Measurements from ENCODE around the gene ARHGAP8. TPM values are rescaled to one million over a fixed set of nuclear protein-coding genes. Genes with fewer than 3 reads are reported as not detected.
A peak's percentile ranks its signal among the peaks of the same experiment; 100 is the strongest.

ARHGAP8 gene
- total RNA-seq, 4 donors from 2014 or later = 1.7 to 5.7 (median 3.0) TPM

DNA sequence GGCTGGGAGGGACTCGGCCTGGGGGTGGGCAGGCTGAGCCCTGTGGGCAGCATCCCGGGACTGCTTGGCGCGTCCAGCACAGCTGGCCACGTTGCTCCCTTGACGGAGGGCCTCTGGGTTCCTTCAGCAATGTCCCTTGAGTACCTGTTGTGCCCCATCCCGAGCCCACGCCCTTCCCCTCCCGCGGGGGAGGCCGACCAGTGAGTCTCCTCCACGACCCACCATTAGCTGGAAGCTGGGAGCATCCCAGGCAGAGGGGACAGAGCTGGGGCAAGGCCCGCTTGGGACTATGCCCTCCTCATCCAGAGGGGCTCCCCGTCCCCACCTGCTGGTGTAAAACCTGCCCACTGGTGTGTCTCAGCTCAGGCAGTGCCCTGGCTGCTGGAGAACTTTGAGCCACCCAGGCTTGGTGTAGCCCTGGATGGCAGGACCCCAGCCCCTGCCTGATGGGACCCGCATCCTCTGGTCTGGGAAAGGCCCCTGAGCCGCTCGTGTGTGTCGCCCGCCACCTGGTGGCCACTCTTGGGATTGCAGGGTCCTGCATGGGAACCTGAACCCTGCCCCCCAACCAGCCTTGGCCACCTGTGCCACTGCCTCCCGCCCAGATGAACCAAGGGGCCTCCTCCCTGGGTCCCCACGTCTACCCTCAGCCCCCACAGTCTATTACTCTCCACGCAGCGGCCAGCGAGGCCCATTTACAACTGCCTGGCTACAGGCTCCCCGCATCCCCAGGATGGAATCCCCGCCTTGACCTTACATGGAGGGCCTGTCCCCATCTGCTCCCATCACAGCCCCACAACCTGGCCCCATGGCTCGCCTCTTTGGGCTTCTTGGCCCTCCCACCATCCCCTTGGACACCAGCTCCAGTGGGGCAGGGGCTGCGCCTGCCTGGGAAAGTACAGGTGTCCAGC, 16.6 kb upstream of the ARHGAP8 start:
- Histone ChIP-seq H3K4me3 (no peak overlapping the region), H3K27me3 (no peaks in the 10 kb centered on the region), H3K4me1 (no peaks in the 10 kb centered on the region), H3K36me3 (no peaks in the 10 kb centered on the region), H3K9me3 (no peaks in the 10 kb centered on the region), H3K27ac (no peak overlapping the region)
- 33 to 51% methylated on average over 18 to 24 of the region's 28 CpGs for WGBS, 2 donors
- peak; percentile 70 to 90 for DNase-seq (ENCODE audit: low spot score in 2 of 2)
- peak in 1 of 2 donors; percentile 7 for TF ChIP-seq EP300 (IDR thresholded peaks at IDR 0.05)
- no peak for TF ChIP-seq POLR2A (IDR thresholded peaks at IDR 0.05)
- peak; percentile 96 to 100 (median 97) for TF ChIP-seq CTCF (IDR thresholded peaks at IDR 0.05)

DNA sequence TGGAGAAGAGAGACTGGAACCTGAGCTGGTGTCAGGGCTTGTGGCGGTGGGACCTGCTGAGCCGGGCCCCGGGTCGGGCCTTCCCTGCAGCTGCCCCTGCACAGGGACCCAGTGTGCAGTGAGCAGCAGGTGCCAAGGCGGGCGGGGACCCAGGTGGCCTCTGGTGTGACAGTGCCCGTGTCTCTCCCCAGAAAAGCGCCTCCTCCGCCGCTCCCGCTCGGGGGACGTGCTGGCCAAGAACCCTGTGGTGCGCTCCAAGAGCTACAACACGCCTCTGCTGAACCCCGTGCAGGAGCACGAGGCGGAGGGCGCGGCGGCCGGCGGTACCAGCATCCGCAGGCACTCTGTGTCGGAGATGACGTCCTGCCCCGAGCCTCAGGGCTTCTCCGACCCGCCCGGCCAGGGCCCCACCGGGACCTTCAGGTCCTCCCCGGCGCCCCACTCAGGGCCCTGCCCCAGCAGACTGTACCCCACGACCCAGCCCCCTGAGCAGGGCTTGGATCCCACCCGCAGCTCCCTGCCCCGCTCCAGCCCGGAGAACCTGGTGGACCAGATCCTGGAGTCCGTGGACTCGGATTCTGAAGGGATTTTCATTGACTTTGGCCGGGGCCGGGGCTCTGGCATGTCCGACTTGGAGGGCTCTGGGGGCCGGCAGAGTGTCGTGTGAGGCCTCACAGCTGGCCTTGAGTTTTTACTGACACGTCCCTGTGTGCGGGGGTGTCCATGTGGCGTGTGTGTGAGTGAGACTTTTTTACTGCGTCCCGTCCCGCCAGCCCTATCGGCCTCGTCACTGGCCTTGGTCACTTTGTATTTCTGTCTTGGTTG, 15.6 kb upstream of the ARHGAP8 start:
- WGBS, 2 donors = 72 to 83% methylated on average over 31 to 46 of the region's 52 CpGs

DNA sequence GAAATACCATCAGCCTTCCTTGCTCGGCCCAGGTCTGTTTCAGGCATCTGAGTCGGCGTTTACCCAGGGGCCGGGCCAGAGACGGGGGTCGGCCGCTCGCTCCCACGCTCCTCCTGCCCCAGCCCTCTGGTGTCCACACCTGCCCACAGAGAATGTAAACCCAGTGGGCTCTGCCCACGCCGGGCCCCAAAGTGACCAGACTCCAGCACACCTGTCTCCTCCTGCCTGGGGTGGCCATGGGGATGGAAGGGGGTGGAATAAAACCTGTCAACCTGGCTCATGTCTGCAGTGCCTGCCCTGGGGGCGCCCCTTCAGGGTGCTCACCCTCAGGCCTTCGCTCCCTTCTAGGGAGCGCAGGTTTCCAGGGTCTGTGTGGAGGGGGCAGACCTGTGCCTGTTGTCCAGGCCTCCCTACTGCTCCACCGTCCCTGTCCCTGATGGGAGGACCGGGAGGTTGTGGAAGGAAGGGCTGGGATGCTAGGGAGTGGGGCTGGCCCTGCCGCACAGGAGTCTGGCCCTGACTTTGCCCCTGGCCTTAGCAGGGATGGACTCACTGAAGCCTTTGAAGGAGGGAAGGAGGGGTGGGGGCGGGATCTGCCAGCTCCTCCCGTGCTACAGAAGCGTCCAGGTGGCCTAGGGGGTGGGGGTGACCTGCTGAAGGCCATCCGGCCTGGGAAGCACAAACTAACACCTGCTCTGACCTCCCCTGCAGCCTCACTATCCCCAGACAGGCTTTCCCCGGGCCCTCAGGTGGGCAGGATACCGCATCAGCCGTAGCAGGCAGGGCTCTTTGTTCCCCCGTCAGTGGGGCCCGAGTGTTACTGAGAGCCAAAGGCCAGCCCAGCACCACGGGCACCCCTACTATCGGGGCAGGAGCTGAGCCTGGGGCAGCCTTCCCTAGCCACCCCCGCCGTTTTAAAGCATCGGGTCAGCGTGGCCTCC, 14.7 kb upstream of the ARHGAP8 start:
- Histone ChIP-seq H3K4me3 (no peak overlapping the region), H3K4me1 (no peaks in the 10 kb centered on the region), H3K9me3 (no peaks in the 10 kb centered on the region), H3K27ac (no peak overlapping the region), H3K36me3 (no peaks in the 10 kb centered on the region), H3K27me3 (no peaks in the 10 kb centered on the region)
- 50 to 66% methylated on average over 25 to 27 of the region's 32 CpGs for WGBS, 2 donors
- DNase-seq (ENCODE audit: low spot score in 2 of 2) = no peak
- TF ChIP-seq CTCF (IDR thresholded peaks at IDR 0.05) (no peak), POLR2A (IDR thresholded peaks at IDR 0.05) (no peak), EP300 (IDR thresholded peaks at IDR 0.05) (no peak)

More for the DNA sequence above, 15.6 kb upstream of the ARHGAP8 start:
- TF ChIP-seq CTCF (IDR thresholded peaks at IDR 0.05) = no peak
- H3K4me1 ChIP-seq = no peaks in the 10 kb centered on the region
- no peak for DNase-seq (ENCODE audit: low spot score in 2 of 2)
- no peaks in the 10 kb centered on the region for H3K36me3 ChIP-seq
- H3K27ac ChIP-seq = no peak overlapping the region
- H3K9me3 ChIP-seq = no peaks in the 10 kb centered on the region
- H3K27me3 ChIP-seq = no peaks in the 10 kb centered on the region
- no peak overlapping the region for H3K4me3 ChIP-seq

- Histone ChIP-seq H3K4me3 (no peak overlapping the region), H3K27me3 (no peaks in the 10 kb centered on the region), H3K4me1 (no peaks in the 10 kb centered on the region), H3K27ac (no peak overlapping the region), H3K9me3 (no peaks in the 10 kb centered on the region), H3K36me3 (no peaks in the 10 kb centered on the region)
- no peak for TF ChIP-seq POLR2A (IDR thresholded peaks at IDR 0.05)
- no peak for TF ChIP-seq CTCF (IDR thresholded peaks at IDR 0.05)
- TF ChIP-seq EP300 (IDR thresholded peaks at IDR 0.05) = no peak
- no peak for DNase-seq (ENCODE audit: low spot score in 2 of 2)
- WGBS, 2 donors = 35 to 52% methylated on average over 14 of the region's 14 CpGs
Observed at GRCh38 chr22:44738347-44738715, 14.0 kb upstream of the ARHGAP8 start.

Measured in tibial nerve (tissue), 4 donors.